MCF 10A (cell line): ENCODE results near the gene ZNF81. TPM values are rescaled to one million over a fixed set of nuclear protein-coding genes. Genes with fewer than 3 reads are reported as not detected.
"Not testable (repeated sequence)": the region's sequence is repeated elsewhere in the genome, so short reads cannot be mapped to it uniquely, and the experiment has no call there.

Experiments used
- BruUV-seq: library from RNA; stranded (reverse); fragments of 400-500 nt; replicated peaks from 2 replicates; lab custom pipeline; 2021; lab: Mats Ljungman, UMichigan
- CTCF ChIA-PET: fragments of 300-600 bp; sonication (Branson Sonifier 250); formaldehyde crosslinking; extraction: SDS; loops from one replicate; lab custom pipeline; 2021; ENCODE audit warnings: antibody characterized with exemption, inconsistent platforms; lab: Yijun Ruan, JAX
- POLR2A ChIA-PET: fragments of 300-600, 350-650 bp; sonication (Branson Sonifier 250); formaldehyde crosslinking; extraction: SDS; loops from one replicate; lab custom pipeline; 2020; ENCODE audit warnings: antibody characterized with exemption, inconsistent platforms; lab: Yijun Ruan, JAX
- DNase-seq: peaks from one replicate; pipeline ENCODE4 v3.0.0-alpha.2; 2018; ENCODE audit not compliant: unreplicated experiment
- H3K27ac Mint-ChIP-seq: one replicate; pipeline ENCODE4 v1.8.0; 2022; ENCODE audit warnings: mild to moderate bottlenecking, low read depth, mixed read lengths; ENCODE audit not compliant: unreplicated experiment
- H3K27me3 Mint-ChIP-seq: one replicate; pipeline ENCODE4 v1.8.0; 2022; ENCODE audit warnings: mixed read lengths; ENCODE audit not compliant: insufficient read depth, unreplicated experiment
- H3K36me3 Mint-ChIP-seq: one replicate; pipeline ENCODE4 v1.8.0; 2022; ENCODE audit warnings: mild to moderate bottlenecking, moderate library complexity, mixed read lengths; ENCODE audit not compliant: insufficient read depth, unreplicated experiment
- H3K4me1 Mint-ChIP-seq: one replicate; pipeline ENCODE4 v1.8.0; 2022; ENCODE audit warnings: mixed read lengths; ENCODE audit not compliant: insufficient read depth, unreplicated experiment
- H3K4me3 Mint-ChIP-seq: one replicate; pipeline ENCODE4 v1.8.0; 2022; ENCODE audit warnings: mild to moderate bottlenecking, moderate library complexity, mixed read lengths; ENCODE audit not compliant: unreplicated experiment
- H3K9me3 Mint-ChIP-seq: one replicate; pipeline ENCODE4 v1.8.0; 2022; ENCODE audit warnings: mixed read lengths; ENCODE audit not compliant: unreplicated experiment
- intact Hi-C: fragments of 100-400 bp; cut with micrococcal nuclease; formaldehyde crosslinking; loops from 2 replicates; pipeline ENCODE4 v1.14.1; 2022
- total RNA-seq: library from RNA; stranded (reverse); gene quantifications from 2 replicates; pipeline ENCODE4 v1.2.3, GENCODE V29; 2022
- TF ChIP-seq, protein P1 (sequence below): fragments of 200-600 bp; IDR thresholded peaks from one replicate; pipeline ENCODE4 v1.8.0; 2022; ENCODE audit warnings: antibody characterized with exemption, mild to moderate bottlenecking; ENCODE audit not compliant: unreplicated experiment

The ZNF81 gene
- total RNA-seq, 1 experiment from 2014 or later = 7.5 TPM

DNA sequence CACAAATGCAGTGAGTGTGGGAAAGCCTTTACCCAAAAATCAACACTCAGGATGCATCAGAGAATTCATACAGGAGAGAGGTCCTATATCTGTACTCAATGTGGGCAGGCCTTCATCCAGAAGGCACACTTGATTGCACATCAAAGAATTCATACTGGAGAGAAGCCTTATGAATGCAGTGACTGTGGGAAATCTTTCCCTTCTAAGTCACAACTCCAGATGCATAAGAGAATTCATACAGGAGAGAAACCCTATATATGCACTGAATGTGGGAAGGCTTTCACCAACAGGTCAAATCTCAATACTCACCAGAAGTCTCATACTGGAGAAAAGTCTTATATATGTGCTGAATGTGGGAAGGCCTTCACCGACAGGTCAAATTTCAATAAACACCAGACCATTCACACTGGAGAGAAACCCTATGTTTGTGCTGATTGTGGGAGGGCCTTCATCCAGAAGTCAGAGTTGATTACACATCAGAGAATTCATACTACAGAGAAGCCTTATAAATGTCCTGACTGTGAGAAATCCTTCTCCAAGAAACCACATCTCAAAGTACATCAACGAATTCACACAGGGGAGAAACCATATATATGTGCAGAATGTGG lies 79.3 kb downstream of the ZNF81 start:
- Mint-ChIP-seq H3K27ac (no peak overlapping the region), H3K27me3 (no peaks in the 10 kb centered on the region), H3K4me3 (no peak overlapping the region), H3K9me3 (peaks cover 20% of the 10 kb centered on the region), H3K36me3 (peaks cover 10% of the 10 kb centered on the region), H3K4me1 (no peaks in the 10 kb centered on the region)
- TF ChIP-seq, protein P1, sequence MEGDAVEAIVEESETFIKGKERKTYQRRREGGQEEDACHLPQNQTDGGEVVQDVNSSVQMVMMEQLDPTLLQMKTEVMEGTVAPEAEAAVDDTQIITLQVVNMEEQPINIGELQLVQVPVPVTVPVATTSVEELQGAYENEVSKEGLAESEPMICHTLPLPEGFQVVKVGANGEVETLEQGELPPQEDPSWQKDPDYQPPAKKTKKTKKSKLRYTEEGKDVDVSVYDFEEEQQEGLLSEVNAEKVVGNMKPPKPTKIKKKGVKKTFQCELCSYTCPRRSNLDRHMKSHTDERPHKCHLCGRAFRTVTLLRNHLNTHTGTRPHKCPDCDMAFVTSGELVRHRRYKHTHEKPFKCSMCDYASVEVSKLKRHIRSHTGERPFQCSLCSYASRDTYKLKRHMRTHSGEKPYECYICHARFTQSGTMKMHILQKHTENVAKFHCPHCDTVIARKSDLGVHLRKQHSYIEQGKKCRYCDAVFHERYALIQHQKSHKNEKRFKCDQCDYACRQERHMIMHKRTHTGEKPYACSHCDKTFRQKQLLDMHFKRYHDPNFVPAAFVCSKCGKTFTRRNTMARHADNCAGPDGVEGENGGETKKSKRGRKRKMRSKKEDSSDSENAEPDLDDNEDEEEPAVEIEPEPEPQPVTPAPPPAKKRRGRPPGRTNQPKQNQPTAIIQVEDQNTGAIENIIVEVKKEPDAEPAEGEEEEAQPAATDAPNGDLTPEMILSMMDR = no peak
- ChIA-PET CTCF (no interaction called here), POLR2A (no interaction called here)
- DNase-seq = no peak
- no TSS peak for BruUV-seq
- intact Hi-C loops = no loop called here

DNA sequence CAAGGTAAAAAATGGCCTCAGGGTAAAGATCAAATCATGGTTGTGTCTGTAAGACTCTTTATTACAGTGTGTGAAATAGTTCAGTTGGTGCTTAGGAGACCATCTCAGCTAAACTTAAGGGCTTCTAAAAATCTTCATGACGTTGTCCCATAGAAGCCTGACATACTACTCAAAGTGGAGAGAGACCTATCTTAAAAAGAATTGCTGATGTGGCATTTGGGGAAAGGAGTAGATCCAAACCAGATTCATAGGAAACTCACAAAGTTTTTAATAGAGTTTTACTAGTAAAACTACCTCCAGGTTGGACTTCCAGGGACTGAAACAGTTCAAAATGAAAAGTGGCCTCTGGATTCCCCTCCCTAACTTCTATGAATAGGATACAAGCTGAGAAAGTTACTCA lies 81.6 kb downstream of the ZNF81 start:
- Mint-ChIP-seq H3K27me3 (no peaks in the 10 kb centered on the region), H3K9me3 (peaks cover 20% of the 10 kb centered on the region)
- CTCF ChIA-PET = no interaction called here

DNA sequence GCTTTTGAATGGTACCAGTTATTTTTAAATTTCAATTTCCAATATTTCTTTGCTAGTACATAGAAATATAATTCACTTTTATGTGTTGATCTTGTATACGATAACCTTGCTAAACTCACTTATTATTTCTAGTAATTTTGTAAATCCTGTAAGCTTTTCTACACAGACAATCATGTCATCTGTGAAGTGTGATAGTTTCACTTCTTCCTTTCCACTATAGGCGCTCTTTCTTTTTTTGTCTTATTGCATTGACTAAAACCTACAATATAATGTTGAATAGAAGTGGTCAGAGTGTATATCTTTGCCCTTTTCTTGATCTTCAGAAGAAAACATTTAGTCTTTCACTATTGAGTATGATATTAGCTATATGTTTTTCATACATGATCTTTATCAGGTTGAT lies 90.5 kb downstream of the ZNF81 start:
- TF ChIP-seq, protein P1 = no peak
- CTCF ChIA-PET = interaction anchor here (0.5 kb wide), 1 partner anchor 11 kb away, joined by 3 read pairs; no protein-coding TSS in a partner anchor
- Mint-ChIP-seq H3K27ac (no peak overlapping the region), H3K9me3 (peaks cover 19% of the 10 kb centered on the region), H3K36me3 (no peaks in the 10 kb centered on the region), H3K4me1 (no peaks in the 10 kb centered on the region), H3K4me3 (no peak overlapping the region), H3K27me3 (no peaks in the 10 kb centered on the region)
- BruUV-seq = no TSS peak
- DNase-seq = no peak
- intact Hi-C loops = no loop called here
- POLR2A ChIA-PET = no interaction called here

More for the DNA sequence above, 81.6 kb downstream of the ZNF81 start:
- no peak overlapping the region for H3K27ac Mint-ChIP-seq
- POLR2A ChIA-PET = no interaction called here
- H3K4me1 Mint-ChIP-seq = no peaks in the 10 kb centered on the region
- BruUV-seq = no TSS peak
- TF ChIP-seq, protein P1 = no peak
- peaks cover 10% of the 10 kb centered on the region for H3K36me3 Mint-ChIP-seq
- DNase-seq = no peak
- intact Hi-C loops = no loop called here
- H3K4me3 Mint-ChIP-seq = no peak overlapping the region

DNA sequence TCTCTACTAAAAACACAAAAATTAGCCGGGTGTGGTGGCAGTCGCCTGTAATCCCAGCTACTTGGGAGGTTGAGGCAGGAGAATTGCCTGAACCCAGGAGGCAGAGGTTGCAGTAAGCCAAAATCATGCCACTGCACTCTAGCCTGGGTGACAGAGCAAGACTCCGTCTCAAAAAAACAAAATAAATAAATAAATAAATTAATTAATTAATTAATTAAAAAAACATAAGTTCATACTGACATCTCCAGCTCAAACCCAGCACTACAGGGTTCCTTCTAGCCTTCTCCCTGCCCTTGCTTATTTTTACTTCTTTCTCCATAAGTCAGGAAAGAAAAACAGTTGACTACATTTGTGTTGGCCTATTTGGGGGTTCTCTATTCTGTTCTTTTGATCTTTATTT lies 95.3 kb downstream of the ZNF81 start:
- H3K4me1 Mint-ChIP-seq, DNase-seq, H3K4me3 Mint-ChIP-seq, H3K27ac Mint-ChIP-seq, BruUV-seq, H3K36me3 Mint-ChIP-seq, H3K27me3 Mint-ChIP-seq, CTCF ChIA-PET, intact Hi-C loops, POLR2A ChIA-PET: not testable (repeated sequence)
- H3K9me3 Mint-ChIP-seq = peaks cover 14% of the 10 kb centered on the region
